Ovary (tissue), 9 donors: ENCODE results near the gene CD99L2. TPM values are rescaled to one million over a fixed set of nuclear protein-coding genes. Genes with fewer than 3 reads are reported as not detected.

Experiments used
- DNase-seq, 5 donors: peaks; one replicate each; pipeline ENCODE4 v3.0.0-alpha.2; 2019 to 2020
- H3K27ac ChIP-seq, 2 donors: fragments of 200-600 bp; one replicate each; pipeline versions ENCODE4 v1.5.1 to v1.8.0; 2019 to 2022
- H3K27me3 ChIP-seq: fragments of 200-600 bp; one replicate; pipeline ENCODE4 v1.8.0; 2022
- H3K36me3 ChIP-seq: fragments of 200-600 bp; sonication (generic); one replicate; pipeline ENCODE4 v1.5.1; 2019
- H3K4me1 ChIP-seq: one replicate; pipeline ENCODE4 v1.8.1; 2013; ENCODE audit warnings: mild to moderate bottlenecking, moderate library complexity; ENCODE audit not compliant: insufficient read depth
- H3K4me3 ChIP-seq: fragments of 200-600 bp; sonication (generic); one replicate; pipeline ENCODE4 v1.5.1; 2017
- H3K9me3 ChIP-seq, 2 donors: fragments of 200-600 bp in 1 of 2; sonication (generic) in 1 of 2; one replicate each; pipeline versions ENCODE4 v1.5.1 to v1.8.1; 2013 to 2019; ENCODE audit warnings: mild to moderate bottlenecking in 1 of 2, moderate library complexity in 1 of 2
- EP300 ChIP-seq: sonication (generic); formaldehyde crosslinking; IDR thresholded peaks from one replicate; pipeline ENCODE4 v1.6.1; 2017; ENCODE audit warnings: antibody characterized with exemption
- POLR2A ChIP-seq: fragments of 450-650 bp; IDR thresholded peaks from one replicate; pipeline ENCODE4 v1.6.1; 2017; ENCODE audit warnings: antibody characterized with exemption, mild to moderate bottlenecking, moderate library complexity
- WGBS, 3 donors: extraction: QIAGEN DNeasy Blood & Tissue Kit in 1 of 3; methylation state at CpG; one replicate each; pipeline versions ENCODE4 v1.1.5 to v1.1.7; 2013 to 2017; 5-methylcytosine and 5-hydroxymethylcytosine counted together
- intact Hi-C, 4 donors: fragments of 100-400 bp; cut with DNase I; formaldehyde crosslinking; loops; one replicate each; pipeline versions ENCODE4 v1.11.0 to v1.15.1; 2022 to 2023
- polyA plus RNA-seq, 2 donors: library from polyadenylated mRNA; stranded (reverse); fragments of 200-250 nt in 1 of 2; fragments of 350-450 nt in 1 of 2; fragmentation: Illumina TruSeq in 1 of 2; extraction: RNeasy Lipid Tissue Mini Kit (QIAGEN cat#74804) in 1 of 2; gene quantifications; one replicate each; pipeline ENCODE4 v1.2.3, GENCODE V29; 2013 to 2014
- total RNA-seq, 7 donors: library from RNA; depleted of rRNA in 2 of 7; stranded (reverse); fragments of >200 nt in 2 of 7; fragmentation: NEBNext Ultra II Directional in 3 of 7; extraction: Animal tissue kit (Norgen Biotek cat#: 25700) in 3 of 7; gene quantifications; one replicate each; pipeline versions ENCODE4 v1.1.0 to v1.2.4, GENCODE V29; 2016 to 2023
- TF ChIP-seq, protein P1 (sequence below), 3 donors: fragments of 450-650 bp in 2 of 3; fragments of 200-600 bp in 1 of 3; IDR thresholded peaks; one replicate each; pipeline versions ENCODE4 v1.5.1 to v1.8.0; 2016 to 2022; ENCODE audit warnings: antibody characterized with exemption in 3 of 3, mild to moderate bottlenecking in 1 of 3
- donor health status: DM: no; HTN: no; CAD: no; lungs with moderate emphysema.
- donor health status: DM: no; HTN: no; CAD: no.
- donor health status: Bipolar disorder and iron deficiency.
- donor health status: DM: yes; HTN: yes; CAD: no.
- donor health status: DM: no; HTN: no; CAD: no.
- donor health status: DM: yes; HTN: yes; CAD: no.

The CD99L2 gene
- total and polyA plus RNA-seq, 9 donors = 38.7 to 64.6 (median 53.0) TPM

DNA sequence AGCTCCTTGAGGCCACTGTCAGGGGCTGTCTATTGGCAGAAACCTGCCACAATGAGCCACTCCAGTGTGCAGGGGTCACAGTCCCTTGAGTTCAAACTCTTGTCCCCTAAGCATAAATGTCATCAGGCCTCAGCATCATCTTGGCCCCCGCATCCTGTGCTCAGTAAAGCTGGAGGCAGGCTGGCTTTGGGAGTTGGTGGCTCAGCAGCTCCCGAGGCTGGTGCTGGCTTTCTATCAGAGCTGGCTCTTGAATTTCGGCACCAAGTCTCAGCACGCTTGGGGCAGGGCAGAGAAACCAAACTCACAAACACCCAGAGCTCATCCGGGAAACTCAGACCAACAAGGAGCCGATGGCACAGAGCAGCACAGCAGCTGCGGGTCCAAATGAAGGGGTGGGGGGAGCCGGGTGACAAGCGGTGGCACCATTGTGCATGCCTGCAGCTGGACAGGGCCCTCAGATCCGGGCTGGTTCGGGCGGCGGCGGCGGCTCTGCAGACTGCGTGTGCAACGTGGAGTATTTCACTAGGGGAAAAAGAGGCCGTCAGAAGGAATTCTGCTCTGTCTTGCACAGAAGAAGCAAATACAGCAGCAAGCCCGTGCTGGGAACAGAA is 129.8 kb downstream of the CD99L2 start:
- no peaks in the 10 kb centered on the region for H3K27me3 ChIP-seq
- no peak overlapping the region for H3K27ac ChIP-seq
- intact Hi-C loops = no loop called here
- no peaks in the 10 kb centered on the region for H3K36me3 ChIP-seq
- TF ChIP-seq, protein P1, sequence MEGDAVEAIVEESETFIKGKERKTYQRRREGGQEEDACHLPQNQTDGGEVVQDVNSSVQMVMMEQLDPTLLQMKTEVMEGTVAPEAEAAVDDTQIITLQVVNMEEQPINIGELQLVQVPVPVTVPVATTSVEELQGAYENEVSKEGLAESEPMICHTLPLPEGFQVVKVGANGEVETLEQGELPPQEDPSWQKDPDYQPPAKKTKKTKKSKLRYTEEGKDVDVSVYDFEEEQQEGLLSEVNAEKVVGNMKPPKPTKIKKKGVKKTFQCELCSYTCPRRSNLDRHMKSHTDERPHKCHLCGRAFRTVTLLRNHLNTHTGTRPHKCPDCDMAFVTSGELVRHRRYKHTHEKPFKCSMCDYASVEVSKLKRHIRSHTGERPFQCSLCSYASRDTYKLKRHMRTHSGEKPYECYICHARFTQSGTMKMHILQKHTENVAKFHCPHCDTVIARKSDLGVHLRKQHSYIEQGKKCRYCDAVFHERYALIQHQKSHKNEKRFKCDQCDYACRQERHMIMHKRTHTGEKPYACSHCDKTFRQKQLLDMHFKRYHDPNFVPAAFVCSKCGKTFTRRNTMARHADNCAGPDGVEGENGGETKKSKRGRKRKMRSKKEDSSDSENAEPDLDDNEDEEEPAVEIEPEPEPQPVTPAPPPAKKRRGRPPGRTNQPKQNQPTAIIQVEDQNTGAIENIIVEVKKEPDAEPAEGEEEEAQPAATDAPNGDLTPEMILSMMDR (IDR thresholded peaks at IDR 0.05) = no peak
- TF ChIP-seq POLR2A = no peak
- no peak for TF ChIP-seq EP300
- 85 to 92% (median 89%) methylated on average over 19 of the region's 19 CpGs for WGBS, 3 donors
- H3K9me3 ChIP-seq = no peaks in the 10 kb centered on the region
- H3K4me3 ChIP-seq = no peak overlapping the region
- no peaks in the 10 kb centered on the region for H3K4me1 ChIP-seq
- DNase-seq = no peak

DNA sequence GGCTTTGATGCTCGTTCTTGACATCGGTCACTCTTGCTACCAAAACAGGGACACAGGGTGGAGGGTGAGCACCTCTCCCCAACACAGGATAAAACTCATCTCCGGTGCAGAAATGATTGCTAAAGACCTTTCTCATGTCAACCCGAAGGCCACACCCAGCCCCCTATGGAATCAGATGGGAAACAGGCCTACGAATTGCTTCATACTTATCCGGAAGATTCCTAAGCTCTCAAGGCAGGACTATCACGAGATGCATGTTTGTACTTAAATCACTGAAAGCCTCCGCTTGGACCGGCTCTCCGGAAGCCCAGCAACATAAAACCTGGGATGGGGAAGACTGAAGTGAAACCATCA is 130.4 kb downstream of the CD99L2 start:
- WGBS, 3 donors = 77 to 78% (median 77%) methylated on average over 10 of the region's 10 CpGs
- H3K27me3 ChIP-seq = no peaks in the 10 kb centered on the region

DNA sequence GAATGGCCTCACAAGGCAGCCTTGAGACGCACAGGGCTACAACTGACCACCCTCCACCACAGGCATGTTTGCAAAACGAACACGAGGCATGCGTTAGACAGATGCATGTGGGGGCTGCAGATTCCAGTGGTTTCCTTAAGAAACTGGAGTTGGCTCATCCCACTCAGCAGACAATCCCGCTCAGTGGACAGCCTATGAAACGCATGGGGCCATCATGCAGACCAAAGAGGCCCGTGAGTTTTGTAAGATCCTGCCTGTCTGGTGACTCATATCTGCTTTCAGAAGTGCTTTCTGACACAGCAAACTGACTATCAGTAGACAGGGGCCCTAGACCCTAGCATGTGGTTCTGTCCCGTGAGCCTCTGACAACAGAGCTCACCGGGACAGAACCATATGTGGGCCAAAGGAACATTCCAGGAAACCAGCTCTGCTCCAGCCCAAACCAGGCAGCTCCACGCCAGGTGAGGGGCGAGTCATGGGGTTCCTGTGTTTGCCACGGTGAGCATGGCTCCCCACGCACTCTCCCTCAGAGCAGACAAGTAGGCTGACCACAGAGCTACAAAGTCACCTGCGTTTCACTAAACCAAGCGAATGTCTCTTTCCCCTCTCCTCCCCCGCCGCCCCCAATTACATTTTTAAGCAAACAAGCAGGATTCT is 130.9 kb downstream of the CD99L2 start:
- Histone ChIP-seq H3K4me1 (no peaks in the 10 kb centered on the region), H3K9me3 (no peaks in the 10 kb centered on the region), H3K27ac (no peak overlapping the region), H3K27me3 (no peaks in the 10 kb centered on the region), H3K36me3 (no peaks in the 10 kb centered on the region), H3K4me3 (no peak overlapping the region)
- intact Hi-C loops = no loop called here
- no peak for DNase-seq
- WGBS, 3 donors = 54 to 68% (median 65%) methylated on average over 17 of the region's 17 CpGs
- TF ChIP-seq EP300 (no peak), POLR2A (no peak)
- TF ChIP-seq, protein P1 (IDR thresholded peaks at IDR 0.05) = no peak

More for the DNA sequence above, 130.4 kb downstream of the CD99L2 start:
- Histone ChIP-seq H3K36me3 (no peaks in the 10 kb centered on the region), H3K4me1 (no peaks in the 10 kb centered on the region), H3K9me3 (no peaks in the 10 kb centered on the region), H3K27ac (no peak overlapping the region), H3K4me3 (no peak overlapping the region)
- intact Hi-C loops = no loop called here
- TF ChIP-seq POLR2A = no peak
- TF ChIP-seq, protein P1 (IDR thresholded peaks at IDR 0.05) = no peak
- no peak for DNase-seq

DNA sequence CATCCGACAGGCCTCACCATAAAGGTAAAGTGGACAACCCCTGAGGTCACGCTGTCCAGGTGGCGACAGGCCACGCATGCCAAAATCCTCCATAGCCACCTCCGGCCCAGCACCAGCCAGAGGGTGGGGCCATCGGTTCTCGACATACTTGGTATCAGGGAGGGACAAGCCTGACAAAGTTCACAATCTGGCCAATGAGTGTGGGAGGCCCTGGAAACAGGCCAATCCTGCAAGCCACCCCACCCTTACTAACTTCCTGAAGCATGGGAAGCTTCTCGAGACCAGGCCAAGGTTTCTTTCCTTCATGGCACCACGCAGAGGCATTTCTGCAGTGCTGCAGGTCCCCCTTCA is 131.4 kb downstream of the CD99L2 start:
- TF ChIP-seq, protein P1 (IDR thresholded peaks at IDR 0.05) = no peak
- TF ChIP-seq EP300 (no peak), POLR2A (no peak)
- no peak for DNase-seq
- no peaks in the 10 kb centered on the region for H3K27me3 ChIP-seq
- no peak overlapping the region for H3K27ac ChIP-seq
- no peak overlapping the region for H3K4me3 ChIP-seq
- no peaks in the 10 kb centered on the region for H3K4me1 ChIP-seq
- no peaks in the 10 kb centered on the region for H3K9me3 ChIP-seq
- intact Hi-C loops = no loop called here
- WGBS, 3 donors = 66 to 71% (median 71%) methylated on average over 9 of the region's 9 CpGs
- H3K36me3 ChIP-seq = no peaks in the 10 kb centered on the region
